ENCODE data around the gene INSRR.

DNA sequence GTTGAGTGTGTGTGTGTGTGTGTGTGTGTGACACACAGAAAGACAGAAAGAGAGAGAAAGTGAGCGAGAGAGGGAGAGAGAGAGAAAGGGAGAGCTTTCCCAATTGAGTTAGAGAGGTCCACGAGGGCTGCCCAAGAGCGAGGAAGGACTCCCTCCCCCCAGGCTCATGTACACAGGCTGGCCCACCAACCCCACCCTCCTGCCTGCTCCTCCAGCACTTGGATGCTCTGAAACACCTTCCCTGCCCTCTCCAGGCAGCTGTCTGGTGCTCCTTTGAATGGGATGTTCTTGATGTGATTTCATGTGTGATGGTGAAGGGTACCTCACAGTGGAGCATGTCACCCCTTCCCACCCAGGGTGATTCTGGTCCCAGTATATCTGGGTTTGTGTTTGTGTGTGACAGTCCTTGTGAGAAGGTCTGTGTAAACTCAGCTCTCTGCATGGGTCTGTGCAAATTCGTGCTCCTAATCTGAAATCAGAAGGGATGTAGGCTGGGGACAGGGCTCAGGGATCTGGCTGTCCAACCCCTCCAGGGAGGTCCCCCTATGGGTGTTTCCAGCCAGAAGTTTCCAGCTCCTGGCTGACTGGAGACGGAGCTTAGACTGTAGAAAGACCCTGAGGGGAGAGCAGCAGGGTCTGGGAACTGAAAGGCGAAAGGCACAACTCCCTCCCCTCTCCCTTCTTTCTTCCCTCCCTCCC lies 27.8 kb upstream of the INSRR start:
- TF ChIP-seq EP300 (IDR thresholded peaks at IDR 0.05) (no peak), POLR2A (IDR thresholded peaks at IDR 0.05) (no peak)
- TF ChIP-seq, protein P1, sequence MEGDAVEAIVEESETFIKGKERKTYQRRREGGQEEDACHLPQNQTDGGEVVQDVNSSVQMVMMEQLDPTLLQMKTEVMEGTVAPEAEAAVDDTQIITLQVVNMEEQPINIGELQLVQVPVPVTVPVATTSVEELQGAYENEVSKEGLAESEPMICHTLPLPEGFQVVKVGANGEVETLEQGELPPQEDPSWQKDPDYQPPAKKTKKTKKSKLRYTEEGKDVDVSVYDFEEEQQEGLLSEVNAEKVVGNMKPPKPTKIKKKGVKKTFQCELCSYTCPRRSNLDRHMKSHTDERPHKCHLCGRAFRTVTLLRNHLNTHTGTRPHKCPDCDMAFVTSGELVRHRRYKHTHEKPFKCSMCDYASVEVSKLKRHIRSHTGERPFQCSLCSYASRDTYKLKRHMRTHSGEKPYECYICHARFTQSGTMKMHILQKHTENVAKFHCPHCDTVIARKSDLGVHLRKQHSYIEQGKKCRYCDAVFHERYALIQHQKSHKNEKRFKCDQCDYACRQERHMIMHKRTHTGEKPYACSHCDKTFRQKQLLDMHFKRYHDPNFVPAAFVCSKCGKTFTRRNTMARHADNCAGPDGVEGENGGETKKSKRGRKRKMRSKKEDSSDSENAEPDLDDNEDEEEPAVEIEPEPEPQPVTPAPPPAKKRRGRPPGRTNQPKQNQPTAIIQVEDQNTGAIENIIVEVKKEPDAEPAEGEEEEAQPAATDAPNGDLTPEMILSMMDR (IDR thresholded peaks at IDR 0.05): no peak
